GM19438 (cell line): ENCODE data around the gene PTPRN.
A peak's percentile ranks its signal among the peaks of the same experiment; 100 is the strongest.
"Not testable (repeated sequence)": the region's sequence is repeated elsewhere in the genome, so short reads cannot be mapped to it uniquely, and the experiment has no call there.

Source experiments
- ATAC-seq: cut with Tn5 transposase; IDR thresholded peaks from one replicate; pipeline ENCODE4 v1.9.1; 2021; ENCODE audit warnings: low read depth; ENCODE audit not compliant: unreplicated experiment

The PTPRN gene

DNA sequence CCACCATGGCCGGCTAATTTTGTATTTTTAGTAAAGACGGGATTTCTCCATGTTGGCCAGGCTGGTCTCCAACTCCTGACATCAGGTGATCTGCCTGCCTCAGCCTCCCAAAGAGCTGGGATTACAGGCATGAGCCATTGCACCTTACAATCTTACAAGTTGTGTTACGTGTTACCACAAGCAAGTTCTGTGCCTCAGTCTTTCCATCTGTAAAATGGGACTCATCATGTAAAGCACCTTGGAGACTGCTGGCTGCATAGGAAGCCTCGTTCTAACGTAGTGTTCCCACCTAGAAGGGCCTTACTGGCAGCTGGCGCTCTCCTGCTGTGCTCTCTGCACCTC, 20.0 kb downstream of the PTPRN start:
- no peak for ATAC-seq

DNA sequence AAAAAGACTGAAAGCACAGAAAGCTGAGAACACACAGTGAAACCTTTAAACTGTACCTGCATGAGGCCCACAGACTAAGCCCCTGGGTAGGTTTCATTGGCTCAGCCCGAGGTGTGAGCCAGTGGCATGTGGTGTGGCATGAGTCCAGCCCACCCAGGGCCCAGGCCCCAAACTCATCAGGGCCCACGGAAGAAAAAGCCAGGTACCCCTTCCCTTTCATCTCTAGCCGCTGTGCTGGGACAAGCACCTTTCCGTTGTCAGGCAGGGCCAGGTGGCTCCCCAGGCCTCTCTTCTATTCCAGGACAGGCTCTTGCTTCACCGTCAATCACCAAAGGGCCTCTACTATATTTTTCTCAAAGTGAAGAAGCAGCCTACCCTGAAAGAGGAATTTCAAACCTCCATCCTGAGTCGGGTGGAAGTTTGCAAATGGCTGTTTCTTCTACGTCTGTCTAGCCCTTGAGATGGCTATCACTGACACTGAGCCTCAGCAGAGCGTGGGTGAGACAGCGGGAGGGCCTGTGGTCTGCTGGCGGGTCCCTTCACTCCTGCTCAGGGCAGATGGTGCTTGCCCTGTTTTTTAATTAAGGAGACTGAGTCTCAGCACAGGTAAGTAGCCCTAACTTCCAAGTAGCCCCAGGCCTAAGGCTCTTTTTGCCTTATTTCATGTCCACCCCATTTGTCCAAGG, 21.5 kb downstream of the PTPRN start:
- no peak for ATAC-seq

DNA sequence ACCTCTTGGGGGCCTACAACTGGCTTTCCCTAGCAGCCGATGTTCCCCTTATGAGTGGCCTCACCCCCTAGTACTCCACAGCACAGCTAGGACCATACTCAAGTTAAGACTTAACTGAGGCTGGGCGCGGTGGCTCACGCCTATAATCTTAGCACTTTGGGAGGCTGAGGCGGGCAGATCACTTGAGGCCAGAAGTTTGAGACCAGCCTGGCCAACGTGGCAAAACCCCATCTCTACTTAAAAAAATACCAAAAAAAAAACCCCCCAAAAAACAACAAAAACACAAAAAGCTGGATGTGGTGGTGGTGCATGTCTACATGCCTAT, 22.1 kb downstream of the PTPRN start:
- not testable (repeated sequence) for ATAC-seq

DNA sequence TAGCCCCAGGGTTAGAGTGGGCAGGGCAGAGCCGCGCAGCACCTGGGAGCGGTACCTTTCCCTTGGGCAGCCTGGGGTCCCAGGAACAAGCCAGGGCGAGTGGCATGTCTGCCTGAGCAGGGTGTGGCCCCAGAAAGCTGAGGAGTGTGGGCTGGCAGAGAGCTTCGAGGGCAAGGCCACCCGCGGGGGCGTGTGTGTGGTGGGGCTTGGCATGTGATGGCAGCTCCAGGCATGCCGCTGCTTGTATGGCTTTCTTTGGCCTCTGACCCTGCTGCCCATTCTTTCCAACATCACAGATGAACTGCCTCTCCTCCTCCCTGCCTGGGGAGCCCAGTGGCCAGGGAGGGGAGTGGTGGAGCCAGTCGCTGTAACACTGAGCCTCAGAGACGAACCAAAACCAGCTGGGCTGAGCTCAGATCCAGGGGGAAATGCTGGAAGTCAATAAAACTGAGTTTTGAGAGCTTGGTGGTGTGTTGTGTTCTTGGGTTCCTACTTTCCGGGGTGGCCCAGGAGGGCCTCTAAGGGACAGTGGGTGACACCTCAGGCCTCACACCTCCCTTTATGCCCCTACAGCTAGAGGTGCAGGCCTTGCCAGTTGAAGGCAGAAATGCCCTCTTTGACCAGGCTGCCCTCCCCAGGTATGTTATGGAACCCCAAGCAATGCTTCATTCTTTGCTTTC, 22.6 kb downstream of the PTPRN start:
- no peak for ATAC-seq

DNA sequence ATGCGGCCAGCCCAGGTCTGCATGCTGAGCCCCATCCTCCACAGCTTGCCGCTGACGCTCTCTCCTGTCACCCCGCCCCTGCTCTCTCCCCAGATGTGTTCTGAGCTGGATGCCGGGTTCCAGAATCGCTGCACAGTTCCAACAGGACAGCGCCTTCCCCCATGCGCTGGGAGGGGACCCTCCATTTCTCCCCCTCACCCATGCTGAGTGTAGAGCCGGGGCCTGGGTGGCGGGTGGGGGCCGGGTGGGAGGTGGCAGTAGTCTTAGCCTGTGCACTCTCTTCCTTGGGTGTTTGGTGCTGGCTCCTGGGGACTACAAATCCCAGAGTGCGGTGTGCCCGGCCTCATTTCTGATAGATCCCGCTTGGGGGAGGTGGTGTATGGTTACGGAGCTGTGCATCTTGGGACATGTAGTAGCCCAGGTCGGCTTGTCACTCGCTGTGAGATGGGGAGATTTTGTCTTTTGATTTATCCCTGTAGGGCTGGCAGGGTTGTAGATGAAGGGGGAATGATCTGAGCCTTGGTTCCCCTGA, 23.2 kb downstream of the PTPRN start:
- no peak for ATAC-seq

DNA sequence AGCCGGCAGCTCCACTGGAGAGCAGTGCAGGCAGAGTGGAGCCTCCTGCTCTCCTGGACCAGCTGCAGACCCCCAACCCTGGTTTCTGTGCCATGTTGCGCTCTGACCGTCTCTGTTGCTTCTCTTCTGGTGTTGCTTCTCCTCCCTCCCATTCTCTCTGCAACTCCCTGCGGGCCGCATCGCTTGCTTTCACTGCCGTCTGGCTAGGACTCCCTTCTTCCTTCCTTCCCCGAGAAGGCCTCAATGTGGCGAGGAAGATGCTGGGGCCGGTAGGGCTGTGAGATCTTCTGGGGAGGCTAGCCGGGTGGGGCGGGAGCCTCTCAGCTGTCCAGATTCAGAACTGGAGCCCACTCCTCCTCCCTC, 23.8 kb downstream of the PTPRN start:
- ATAC-seq = no peak

DNA sequence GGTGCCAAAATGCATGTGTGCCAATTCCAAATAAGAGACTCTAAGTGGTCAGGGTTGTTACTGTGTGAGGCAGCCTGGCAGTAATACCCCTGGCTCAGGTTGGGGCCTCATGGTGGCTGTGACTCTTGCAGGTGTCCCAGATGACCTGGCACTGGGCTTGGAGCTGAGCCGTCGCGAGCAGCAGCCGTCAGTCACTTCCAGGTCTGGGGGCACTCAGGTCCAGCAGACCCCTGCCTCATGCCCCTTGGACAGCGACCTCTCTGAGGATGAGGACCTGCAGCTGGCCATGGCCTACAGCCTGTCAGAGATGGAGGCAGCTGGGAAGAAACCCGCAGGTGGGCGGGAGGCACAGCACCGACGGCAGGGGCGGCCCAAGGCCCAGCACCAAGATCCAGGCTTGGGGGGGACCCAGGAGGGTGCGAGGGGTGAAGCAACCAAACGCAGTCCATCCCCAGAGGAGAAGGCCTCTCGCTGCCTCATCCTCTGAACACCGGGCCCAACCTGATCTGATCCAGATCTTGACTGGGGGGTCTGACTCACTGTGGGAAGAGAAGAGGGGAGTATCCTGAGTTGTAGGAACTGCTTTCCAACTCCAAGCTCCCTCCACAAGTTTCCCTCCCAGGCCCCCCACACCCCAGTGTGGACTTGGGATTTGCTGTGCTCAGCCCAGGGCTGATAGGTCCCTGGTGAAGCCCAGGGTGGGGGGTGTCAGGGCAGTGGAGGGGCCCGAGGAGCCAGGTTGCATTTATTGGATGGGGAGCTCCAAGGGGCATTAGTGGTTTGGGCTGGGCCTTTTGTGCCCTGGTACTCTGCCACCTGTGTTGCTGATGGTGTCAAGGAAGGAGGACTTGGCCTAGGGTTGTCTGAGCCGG, 24.5 kb downstream of the PTPRN start:
- ATAC-seq = no peak

DNA sequence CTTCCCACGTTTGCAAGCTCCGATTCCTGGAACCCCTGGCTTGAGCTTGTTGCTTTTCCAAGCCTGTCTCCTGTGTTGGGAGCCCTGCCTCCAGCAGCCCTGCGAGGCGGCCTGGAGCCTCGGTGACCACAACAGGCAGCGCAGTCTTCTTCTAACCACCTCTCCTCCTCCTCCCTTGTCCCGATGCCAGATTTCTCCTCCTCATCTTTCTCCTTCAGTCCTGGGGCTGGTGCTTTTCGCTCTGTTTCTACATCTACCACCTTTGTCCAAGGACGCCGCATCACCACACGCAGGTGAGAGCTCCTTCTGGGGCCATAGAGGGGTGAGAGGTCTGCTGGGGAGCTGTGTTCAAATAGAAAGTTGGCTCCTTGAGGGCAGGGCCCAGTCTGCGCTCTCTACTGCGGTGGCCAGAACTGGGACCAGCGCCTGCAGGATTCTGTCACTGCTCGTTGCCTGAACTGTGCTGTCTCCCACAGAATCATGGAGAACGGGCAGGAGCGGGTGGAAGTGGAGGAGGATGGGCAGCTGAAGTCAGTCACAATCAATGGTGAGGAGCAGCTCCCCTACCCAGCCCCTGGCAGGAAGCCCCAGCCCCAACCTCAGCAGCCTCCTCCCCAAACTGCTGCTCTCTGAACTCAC, 26.1 kb downstream of the PTPRN start:
- no peak for ATAC-seq

DNA sequence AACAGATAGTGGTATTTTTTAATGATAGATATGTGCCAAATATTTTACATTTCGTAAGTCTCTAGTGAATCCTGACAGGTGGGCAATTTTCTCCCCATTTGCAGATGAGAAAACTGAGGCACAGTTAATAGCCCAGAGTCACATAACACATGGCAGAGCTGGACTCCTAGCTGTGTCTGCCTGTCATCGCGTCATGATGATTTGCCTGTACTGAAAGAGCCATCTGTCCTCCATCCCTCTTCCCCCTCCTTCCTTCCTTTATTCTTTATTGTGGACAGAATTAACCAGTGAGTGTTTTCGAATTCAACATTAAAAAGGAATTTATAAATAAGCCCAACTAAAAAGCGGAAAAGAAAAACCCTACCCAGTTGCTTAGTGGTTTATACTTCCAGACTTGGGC, 26.8 kb downstream of the PTPRN start:
- no peak for ATAC-seq

DNA sequence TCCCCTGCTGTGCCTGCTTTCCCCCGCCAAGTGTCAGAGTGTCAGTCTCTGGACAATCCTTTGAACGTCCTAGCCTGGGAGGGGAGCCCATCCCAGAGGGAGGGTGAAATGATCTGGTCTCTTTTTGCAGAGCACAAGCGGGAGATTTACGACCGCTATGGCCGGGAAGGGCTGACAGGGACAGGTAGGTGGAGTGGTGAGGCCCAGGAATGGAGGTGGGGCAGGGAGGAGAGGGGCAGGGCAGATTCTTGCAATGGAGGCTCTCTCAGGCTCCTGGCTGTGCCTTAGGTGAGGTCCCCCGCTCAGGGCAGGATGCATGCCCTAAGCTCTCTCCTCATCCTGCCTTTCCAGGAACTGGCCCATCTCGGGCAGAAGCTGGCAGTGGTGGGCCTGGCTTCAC, 27.6 kb downstream of the PTPRN start:
- ATAC-seq = no peak

DNA sequence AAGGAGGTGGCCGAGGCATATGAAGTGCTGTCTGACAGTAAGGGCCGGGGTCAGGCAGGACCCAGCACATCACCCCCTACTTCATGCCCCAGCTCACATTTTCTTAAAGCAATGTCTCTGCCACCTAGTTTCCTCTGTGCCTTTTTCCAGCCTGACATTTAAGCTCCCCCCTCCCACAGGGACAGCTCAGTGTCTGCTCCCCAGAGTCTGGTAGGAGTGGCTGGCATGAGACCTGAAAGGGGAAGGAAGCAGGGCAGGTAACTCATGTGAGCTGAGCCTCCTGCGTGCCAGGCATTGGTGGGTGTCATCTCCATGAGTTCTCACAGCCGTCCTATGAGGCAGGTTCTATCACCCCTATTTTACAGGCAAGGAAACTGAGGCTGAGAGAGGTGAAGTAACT, 28.6 kb downstream of the PTPRN start:
- ATAC-seq = no peak

DNA sequence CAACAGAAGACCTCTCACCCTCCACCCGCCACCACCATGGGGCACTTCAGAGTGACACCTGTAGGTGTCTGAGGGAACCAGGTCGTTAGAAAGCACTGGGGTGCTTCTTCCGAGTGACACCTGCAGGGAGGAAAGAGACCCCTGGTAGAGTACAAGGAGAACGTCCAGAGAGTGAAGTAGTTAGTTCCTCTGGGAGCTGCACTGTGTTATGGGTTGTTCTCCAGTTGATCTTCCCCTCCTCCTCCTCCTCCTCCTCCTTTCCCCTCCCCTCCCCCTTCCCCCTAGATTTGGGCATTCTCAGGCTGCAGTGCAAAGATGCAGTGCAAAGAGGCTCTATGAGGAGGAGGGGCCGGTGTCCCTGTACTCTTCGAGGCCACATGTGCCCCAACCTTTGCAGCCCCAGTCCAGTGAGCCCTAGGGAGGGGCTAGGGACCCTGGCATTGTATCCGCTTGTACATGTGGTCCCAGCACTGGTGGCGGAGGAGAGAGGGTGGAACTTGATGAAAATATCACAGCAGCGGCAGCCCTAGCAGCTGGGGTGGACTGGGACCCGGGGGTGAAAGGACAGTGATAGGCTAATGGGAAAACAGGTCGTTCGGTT, 29.2 kb downstream of the PTPRN start:
- no peak for ATAC-seq

DNA sequence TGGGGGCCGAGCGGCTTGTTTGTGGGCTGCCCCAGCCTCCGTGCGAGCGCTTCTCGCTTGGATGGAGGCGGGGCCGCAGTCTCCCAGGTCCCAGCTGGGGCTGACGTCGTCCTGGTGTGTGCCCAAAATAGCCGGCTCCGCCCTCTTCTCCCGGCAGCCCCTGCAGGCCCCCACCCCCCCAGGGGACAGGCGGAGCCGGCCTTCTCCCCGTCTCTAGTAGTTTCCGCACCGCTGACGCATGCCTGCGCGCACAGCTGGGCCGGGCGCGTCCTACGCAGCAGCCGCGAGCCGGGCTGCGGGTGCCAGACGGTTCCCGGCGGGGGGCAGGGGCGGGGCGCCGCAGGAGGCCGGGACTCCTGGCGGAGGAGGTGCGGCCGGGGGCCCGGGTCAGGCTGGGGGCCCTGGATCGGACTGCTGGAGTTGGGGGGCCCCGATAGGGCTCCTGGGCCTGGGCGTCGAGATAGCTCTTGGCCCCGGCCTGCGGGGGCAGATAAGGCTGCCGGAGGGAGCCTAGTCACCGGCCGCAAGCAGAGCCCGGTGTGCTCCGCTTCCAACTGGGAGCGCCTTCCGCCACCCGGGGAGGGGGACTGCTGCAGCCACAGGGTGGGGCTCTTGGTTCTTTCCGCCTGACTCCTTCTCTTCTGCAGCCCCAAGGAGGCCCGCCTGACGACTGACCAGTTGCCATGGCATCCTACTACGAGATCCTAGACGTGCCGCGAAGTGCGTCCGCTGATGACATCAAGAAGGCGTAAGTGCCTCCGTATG, 29.9 kb downstream of the PTPRN start, which contains the start of gene DNAJB2:
DNAJB2 (plus strand) TSS at position 216 of the 765 bp plus-strand sequence; CDS start at position 684, 468 bp downstream.
- ATAC-seq = peak; percentile 83

DNA sequence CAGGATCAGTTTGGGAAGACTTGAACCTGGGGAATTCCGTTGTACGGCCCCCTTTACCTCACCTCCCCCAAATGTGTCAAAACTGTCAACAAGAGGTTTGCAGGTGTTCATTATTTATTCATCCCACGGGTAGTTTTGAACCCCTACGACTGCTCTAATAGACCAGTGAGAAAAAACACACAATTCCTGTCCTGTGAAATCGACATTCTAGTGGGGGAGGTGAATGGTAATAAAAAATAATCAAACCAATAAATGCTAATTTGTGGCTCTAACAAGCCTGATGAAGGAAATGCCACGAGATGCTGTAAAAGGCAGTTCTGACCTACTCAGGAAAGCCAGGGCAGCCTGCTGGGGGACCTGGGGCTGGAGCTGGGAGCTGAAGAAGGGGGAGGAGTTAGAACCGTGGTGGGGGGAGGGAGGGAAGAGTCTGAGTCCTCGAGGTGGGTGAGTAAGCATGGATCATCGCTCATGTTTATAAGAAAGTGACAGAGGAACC, 30.5 kb downstream of the PTPRN start:
- no peak for ATAC-seq

DNA sequence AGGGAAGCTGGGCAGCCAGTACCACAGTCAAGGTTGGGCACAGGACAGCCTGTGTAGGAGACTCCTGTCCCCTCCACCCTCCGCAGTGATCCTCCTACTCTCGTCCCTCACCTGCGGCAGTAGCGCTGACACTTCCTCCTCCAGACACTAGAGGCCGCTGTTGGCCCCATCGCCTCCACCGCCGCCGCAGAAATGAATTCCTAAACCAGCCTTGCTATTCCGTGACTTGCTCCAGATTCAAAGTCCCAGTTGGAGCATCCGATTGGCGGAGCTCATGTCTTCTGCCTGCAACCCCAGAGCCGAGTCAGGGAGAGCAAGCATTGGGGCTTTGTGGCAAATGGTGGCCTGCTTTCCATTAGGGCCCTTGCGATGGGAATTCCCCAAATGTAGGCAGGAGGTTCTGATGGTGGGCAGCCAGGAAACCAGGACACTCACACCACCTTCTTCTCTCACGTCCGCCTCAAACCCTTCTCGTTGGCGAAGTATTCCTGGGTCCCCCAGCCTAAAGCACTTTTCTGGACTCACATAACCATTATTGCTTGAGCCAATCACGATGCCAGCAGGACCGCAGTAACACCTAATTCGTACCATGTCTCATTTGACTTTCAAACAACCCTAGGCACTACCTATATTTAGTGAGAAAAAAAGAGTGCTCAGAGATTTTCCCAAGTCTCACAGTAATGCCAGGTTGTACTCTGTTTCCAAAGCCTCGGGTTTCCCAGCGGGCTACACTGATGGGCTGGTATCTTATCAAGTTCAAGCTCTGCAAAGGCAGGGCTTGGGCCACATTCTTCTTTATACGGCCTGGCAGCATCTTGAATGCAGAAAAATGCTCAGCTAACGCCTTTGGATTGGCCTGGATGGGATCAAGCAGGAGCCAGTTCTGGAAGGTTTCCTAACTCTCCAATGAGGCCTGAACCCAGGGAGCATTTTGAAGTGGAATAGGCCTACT, 31.2 kb downstream of the PTPRN start:
- ATAC-seq = peak; percentile 29

DNA sequence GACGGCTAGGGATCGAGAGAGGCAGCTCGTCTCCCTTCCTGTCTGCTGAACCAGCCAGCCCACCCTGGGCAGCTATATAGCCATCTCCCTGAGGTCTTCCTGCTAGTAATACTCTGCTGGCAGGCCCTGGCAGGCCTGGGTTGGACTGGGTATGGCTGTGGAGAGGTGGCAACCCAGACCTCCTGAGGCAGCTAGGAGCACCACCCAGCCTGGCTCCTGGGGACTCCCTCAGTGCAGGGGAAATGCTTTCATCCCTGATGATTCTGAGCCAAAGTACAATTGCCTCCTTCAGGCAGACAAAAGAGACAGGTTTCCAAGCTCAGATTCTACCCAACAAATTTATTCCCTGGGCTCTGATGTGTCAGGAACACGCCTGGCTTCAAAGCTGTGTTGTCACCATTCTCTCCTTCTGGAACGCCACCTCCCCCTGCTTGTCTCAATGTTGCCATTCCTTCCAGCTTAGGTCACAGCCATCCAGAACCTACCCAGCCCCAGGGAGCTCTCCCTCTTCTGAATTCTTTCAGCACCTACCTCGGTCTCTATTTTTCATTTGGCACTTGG, 34.8 kb downstream of the PTPRN start:
- no peak for ATAC-seq

DNA sequence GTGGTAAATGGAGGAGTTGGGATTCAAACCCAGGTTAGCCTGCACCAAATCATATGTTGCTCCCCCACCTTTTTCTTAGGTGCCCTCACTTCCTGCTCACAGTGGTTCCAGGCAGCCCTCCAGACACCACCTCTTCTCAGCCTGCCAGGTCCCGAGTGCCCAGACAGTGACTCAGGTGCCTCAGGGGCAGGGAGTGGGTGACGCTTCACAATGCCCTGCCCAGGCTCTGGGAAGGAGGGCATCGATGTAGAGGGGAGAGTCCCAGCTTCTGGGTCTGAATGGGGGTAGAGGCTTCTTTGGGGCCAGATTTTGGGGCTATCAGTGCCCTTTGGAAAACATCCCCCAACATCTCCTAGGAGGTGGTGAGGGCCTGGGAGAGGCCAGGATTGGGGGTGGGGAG, 35.3 kb downstream of the PTPRN start:
- no peak for ATAC-seq

DNA sequence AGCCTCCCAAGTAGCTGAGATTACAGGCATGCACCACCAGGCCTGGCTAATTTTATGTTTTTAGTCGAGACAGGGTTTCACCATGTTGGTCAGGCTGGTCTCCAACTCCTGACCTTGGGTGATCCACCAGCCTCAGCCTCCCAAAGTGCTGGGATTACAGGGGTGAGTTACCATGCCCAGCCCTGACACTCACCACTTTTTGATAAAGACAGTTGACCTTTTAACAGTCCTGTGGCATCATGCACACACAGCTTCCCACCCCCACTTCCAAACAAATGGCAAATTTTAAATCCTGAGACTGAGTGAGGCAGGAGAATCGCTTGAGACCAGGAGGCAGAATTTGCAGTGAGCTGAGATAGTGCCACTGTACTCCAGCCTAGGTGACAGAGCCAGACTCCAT, 36.2 kb downstream of the PTPRN start:
- no peak for ATAC-seq
